Retinal pigment epithelial cell (primary cell): ENCODE results near the gene PCNX2.

Experiments
- DNase-seq: peaks from one replicate; pipeline ENCODE4 v3.0.0-alpha.2; 2010; ENCODE audit warnings: low read depth
- H3K4me3 ChIP-seq: 2 replicates; pipeline ENCODE4 v1.5.1; 2011; ENCODE audit warnings: mild to moderate bottlenecking, low read length, control low read depth, moderate library complexity
- TF ChIP-seq, protein P1 (sequence below): conservative IDR thresholded peaks from 2 replicates; pipeline ENCODE4 v1.5.1; 2011; ENCODE audit warnings: low read depth, low read length, control low read depth, inconsistent platforms

PCNX2 gene

GRCh38 chr1:233097546-233097945, 198.0 kb downstream of the PCNX2 start:
- no peak for DNase-seq
- TF ChIP-seq, protein P1, sequence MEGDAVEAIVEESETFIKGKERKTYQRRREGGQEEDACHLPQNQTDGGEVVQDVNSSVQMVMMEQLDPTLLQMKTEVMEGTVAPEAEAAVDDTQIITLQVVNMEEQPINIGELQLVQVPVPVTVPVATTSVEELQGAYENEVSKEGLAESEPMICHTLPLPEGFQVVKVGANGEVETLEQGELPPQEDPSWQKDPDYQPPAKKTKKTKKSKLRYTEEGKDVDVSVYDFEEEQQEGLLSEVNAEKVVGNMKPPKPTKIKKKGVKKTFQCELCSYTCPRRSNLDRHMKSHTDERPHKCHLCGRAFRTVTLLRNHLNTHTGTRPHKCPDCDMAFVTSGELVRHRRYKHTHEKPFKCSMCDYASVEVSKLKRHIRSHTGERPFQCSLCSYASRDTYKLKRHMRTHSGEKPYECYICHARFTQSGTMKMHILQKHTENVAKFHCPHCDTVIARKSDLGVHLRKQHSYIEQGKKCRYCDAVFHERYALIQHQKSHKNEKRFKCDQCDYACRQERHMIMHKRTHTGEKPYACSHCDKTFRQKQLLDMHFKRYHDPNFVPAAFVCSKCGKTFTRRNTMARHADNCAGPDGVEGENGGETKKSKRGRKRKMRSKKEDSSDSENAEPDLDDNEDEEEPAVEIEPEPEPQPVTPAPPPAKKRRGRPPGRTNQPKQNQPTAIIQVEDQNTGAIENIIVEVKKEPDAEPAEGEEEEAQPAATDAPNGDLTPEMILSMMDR, result no peak
- no peak overlapping the region for H3K4me3 ChIP-seq

DNA sequence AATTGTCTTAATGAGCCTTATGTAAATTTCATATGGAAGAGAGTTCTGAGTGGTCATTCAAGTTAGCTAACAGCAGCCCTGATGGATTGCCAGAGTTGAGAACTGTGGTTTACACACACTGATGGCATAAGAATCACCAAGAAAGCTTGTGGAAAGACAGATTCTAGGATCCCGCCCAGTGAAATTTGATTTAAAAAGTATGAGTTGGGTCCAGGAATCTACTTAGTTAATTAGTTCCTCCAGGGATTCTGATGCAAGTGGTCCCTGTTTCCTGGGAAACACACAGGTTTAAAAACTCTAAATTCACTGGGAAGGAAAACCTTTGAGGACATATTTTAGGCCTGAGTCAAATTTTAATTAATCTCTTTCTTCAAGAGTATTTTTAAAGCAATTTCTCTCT, 200.8 kb downstream of the PCNX2 start:
- DNase-seq, result peak; percentile 66
- no peak overlapping the region for H3K4me3 ChIP-seq
- TF ChIP-seq, protein P1, result no peak

DNA sequence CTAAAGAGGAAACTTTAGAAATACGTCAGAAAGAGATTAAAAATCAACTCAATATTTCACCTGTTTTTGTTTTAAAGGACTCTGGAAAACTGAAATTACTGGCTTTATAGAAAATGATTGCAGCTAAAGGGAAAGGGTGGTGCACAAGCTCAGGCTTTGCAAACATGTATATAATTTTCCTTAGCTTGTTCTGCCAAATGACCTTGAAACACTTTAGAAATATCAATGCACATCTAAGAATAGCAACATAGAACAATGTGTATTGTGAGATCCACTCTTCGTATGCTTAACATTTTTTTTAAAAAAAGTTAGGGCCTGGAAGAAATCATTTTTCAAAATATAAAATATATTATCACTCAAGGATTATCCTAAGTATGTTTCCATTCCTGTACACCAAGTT, 201.3 kb downstream of the PCNX2 start:
- H3K4me3 ChIP-seq, result no peak overlapping the region
- no peak for DNase-seq
- TF ChIP-seq, protein P1, result no peak

GRCh38 chr1:233090746-233091494, 204.6 kb downstream of the PCNX2 start:
- no peak overlapping the region for H3K4me3 ChIP-seq
- TF ChIP-seq, protein P1, result no peak
- no peak for DNase-seq

DNA sequence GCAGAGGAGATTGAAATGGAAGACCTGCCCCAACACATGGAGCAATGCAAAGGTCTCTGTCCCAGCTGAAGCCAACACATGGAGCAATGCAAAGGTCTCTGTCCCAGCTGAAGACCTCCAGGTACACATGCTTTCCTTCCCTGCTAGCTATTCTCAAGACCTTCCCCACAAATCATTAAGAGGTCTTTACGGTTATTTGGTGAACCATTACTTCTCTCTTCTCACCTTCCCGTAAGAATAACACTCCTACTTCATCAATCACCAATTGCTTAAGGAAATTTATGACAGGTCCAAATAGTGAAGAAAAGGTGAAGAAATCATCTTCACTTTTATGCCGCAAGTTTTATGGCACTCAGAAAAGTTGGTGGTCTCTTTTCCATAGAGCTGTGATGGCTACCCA, 206.3 kb downstream of the PCNX2 start:
- TF ChIP-seq, protein P1, result no peak
- H3K4me3 ChIP-seq, result no peak overlapping the region
- no peak for DNase-seq

GRCh38 chr1:233088613-233089012, 206.9 kb downstream of the PCNX2 start:
- H3K4me3 ChIP-seq, result no peak overlapping the region
- TF ChIP-seq, protein P1, result no peak
- DNase-seq, result no peak
